ENCODE data around the gene GPRASP1.

DNA sequence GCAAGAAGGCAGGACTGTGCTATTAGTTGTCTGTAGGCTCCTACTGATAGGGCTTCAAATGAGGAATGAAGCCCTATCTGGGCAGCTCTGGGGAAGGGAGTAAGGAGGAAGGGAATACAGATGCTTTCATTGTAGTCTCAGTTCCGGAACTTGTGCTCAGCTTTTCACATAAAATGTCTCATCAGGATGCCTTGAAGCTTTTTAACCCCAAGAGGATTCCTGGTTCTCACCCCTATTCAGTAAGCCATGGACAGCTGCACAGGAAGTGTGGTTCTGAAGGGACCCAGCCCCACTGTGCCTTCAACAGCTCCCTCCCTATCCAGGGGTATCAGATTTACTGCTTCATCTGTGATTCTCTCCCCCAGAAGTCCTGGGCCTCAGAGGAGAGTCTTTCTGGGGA, 47.0 kb upstream of the GPRASP1 start:
- TF ChIP-seq, protein P1, sequence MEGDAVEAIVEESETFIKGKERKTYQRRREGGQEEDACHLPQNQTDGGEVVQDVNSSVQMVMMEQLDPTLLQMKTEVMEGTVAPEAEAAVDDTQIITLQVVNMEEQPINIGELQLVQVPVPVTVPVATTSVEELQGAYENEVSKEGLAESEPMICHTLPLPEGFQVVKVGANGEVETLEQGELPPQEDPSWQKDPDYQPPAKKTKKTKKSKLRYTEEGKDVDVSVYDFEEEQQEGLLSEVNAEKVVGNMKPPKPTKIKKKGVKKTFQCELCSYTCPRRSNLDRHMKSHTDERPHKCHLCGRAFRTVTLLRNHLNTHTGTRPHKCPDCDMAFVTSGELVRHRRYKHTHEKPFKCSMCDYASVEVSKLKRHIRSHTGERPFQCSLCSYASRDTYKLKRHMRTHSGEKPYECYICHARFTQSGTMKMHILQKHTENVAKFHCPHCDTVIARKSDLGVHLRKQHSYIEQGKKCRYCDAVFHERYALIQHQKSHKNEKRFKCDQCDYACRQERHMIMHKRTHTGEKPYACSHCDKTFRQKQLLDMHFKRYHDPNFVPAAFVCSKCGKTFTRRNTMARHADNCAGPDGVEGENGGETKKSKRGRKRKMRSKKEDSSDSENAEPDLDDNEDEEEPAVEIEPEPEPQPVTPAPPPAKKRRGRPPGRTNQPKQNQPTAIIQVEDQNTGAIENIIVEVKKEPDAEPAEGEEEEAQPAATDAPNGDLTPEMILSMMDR (IDR thresholded peaks at IDR 0.05), result no peak
- TF ChIP-seq POLR2A (IDR thresholded peaks at IDR 0.05), result no peak

All from Peyer's patch (tissue), 4 donors.